IPS-15b (cell line): ENCODE measurements around the gene MT1X.

Experiments
- H3K27me3 ChIP-seq: one replicate; pipeline ENCODE4 v1.6.1; 2013; ENCODE audit warnings: low read length; ENCODE audit not compliant: control insufficient read depth, insufficient read depth
- H3K36me3 ChIP-seq: one replicate; pipeline ENCODE4 v1.6.1; 2013; ENCODE audit warnings: low read length; ENCODE audit not compliant: control insufficient read depth, insufficient read depth
- H3K4me1 ChIP-seq: one replicate; pipeline ENCODE4 v1.6.1; 2013; ENCODE audit warnings: mild to moderate bottlenecking, low read length; ENCODE audit not compliant: control insufficient read depth, insufficient read depth
- H3K4me3 ChIP-seq: one replicate; pipeline ENCODE4 v1.5.1; 2013; ENCODE audit warnings: low read depth, low read length
- H3K9ac ChIP-seq: one replicate; pipeline ENCODE4 v1.6.1; 2013; ENCODE audit warnings: low read depth, mild to moderate bottlenecking, low read length
- H3K9me3 ChIP-seq: one replicate; pipeline ENCODE4 v1.6.1; 2013; ENCODE audit warnings: mild to moderate bottlenecking, low read length; ENCODE audit not compliant: control insufficient read depth, insufficient read depth

The MT1X gene

DNA sequence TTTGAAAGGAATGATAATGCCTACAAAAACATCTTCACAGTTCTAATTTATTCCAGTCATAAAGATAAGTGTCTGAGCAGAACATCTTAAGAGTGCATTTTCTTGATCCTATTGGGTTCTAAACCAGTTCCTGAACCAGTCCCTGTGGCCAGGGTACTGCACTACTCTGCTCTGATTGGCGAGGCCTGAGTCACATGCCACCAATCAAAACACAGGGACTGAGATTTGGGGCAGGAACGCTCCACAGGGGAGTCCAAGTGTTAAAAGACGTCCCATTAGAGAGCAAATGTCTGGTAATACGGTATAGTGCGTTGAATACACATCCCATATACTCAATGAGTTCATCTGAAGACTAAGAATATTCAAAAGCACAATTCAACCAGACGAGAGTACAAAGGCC, 44.7 kb downstream of the MT1X start:
- no peaks in the 10 kb centered on the region for H3K36me3 ChIP-seq
- H3K4me3 ChIP-seq: no peak overlapping the region
- H3K9ac ChIP-seq: no peak overlapping the region
- no peaks in the 10 kb centered on the region for H3K9me3 ChIP-seq
- H3K27me3 ChIP-seq: no peaks in the 10 kb centered on the region
- no peaks in the 10 kb centered on the region for H3K4me1 ChIP-seq

DNA sequence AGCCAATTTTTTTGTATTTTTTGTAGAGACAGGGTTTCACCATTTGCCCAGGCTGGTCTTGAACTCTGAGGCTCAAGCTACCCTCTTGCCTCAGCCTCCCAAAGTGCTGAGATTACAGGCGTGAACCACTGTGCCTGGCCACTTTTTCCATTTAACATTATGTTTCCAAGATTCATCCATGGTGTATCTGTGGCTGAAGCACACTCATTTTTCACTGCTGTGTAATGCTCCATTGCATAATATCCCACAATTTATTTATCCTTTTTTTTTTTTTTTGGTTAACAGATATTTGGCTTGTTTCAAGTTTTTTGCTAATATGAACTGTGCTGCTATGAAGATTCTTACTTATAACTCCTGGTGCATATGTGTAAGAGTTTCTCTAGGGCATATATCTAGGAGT, 45.8 kb downstream of the MT1X start:
- no peak overlapping the region for H3K4me3 ChIP-seq
- H3K9ac ChIP-seq: no peak overlapping the region
- no peaks in the 10 kb centered on the region for H3K9me3 ChIP-seq
- no peaks in the 10 kb centered on the region for H3K4me1 ChIP-seq
- no peaks in the 10 kb centered on the region for H3K27me3 ChIP-seq
- H3K36me3 ChIP-seq: no peaks in the 10 kb centered on the region

DNA sequence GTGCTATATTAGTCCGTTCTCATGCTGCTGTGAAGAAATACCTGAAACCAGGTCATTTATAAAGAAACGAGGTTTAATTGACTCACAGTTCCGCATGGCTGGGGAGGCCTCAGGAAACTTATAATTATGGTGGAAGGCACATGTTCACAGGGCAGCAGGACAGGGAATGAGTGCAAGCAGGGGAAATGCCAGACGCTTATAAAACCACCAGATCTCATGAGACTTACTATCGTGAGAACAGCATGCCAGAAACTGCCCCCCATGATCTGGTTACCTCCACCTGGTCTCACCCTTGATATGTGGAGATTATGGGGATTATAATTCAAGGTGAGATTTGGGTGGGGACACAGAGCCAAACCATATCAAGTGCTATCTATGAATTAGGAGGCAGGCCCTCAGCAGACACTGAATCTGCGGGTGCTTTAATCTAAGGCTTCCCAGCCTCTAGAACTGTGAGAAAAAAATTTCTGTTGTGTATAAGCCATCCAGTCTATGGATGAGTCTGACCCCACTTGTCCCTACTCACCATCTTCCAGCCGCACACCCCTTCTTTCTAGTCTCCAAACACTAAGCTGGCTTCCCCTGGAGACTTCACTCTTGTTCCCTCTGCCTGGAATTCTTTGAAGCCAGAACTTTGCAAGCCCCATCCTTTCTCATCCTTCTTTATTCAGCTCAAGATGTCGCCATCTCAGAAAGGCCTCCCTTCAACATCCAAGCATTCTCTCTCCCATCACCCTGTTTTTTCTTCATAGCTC, 46.9 kb downstream of the MT1X start:
- Histone ChIP-seq H3K4me1 (no peaks in the 10 kb centered on the region), H3K9me3 (no peaks in the 10 kb centered on the region), H3K36me3 (no peaks in the 10 kb centered on the region), H3K4me3 (peak overlapping the region; percentile 70), H3K27me3 (no peaks in the 10 kb centered on the region), H3K9ac (peak overlapping the region; percentile 67)

- Histone ChIP-seq H3K27me3 (no peaks in the 10 kb centered on the region), H3K36me3 (no peaks in the 10 kb centered on the region), H3K4me3 (peak within 1 kb of the TSS; percentile 92), H3K4me1 (no peaks in the 10 kb centered on the region), H3K9me3 (no peaks in the 10 kb centered on the region), H3K9ac (peak within 1 kb of the TSS; percentile 91)
These were observed 47.7 kb downstream of the MT1X start, which contains the start of gene NUP93 for GRCh38 chr16:56729735-56730662. Gene NUP93 (plus strand): TSS chr16:56730129. CDS start chr16:56748248, 18,119 bp downstream.

GRCh38 chr16:56732366-56732765, 50.1 kb downstream of the MT1X start:
- Histone ChIP-seq H3K36me3 (no peaks in the 10 kb centered on the region), H3K9me3 (no peaks in the 10 kb centered on the region), H3K27me3 (no peaks in the 10 kb centered on the region), H3K4me1 (no peaks in the 10 kb centered on the region), H3K9ac (no peak overlapping the region), H3K4me3 (no peak overlapping the region)

- Histone ChIP-seq H3K9ac (no peak overlapping the region), H3K36me3 (no peaks in the 10 kb centered on the region), H3K4me3 (no peak overlapping the region), H3K4me1 (no peaks in the 10 kb centered on the region), H3K9me3 (peaks cover 3% of the 10 kb centered on the region), H3K27me3 (no peaks in the 10 kb centered on the region)
These were observed 50.6 kb downstream of the MT1X start for GRCh38 chr16:56732832-56733231.
